GM19193 (cell line): ENCODE results near the gene DYNLT2B.

Source experiments
- POLR2A ChIP-seq: IDR thresholded peaks from 4 replicates; pipeline ENCODE4 v1.6.1; 2011; ENCODE audit not compliant: insufficient read depth, insufficient read length; ENCODE audit errors: extremely low read depth

DYNLT2B gene

DNA sequence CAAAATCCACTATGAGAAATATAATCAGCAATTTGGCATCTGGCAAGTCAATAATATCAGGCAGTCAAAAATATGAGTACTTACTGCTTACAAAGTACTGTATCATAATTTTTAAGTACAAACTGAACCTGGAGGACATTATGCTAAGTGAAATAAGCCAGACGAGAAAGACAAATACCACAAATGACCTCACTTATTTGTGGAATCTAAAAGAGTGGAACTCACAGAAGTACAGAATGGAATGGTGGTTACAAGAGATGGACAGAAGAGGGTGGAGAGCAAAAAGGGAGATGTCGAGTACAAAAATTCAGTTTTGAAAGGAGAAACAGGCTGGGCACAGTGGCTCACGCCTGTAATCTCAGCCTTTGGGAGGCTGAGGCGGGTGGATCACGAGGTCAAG, 42.9 kb downstream of the DYNLT2B start:
- no peak for TF ChIP-seq POLR2A

DNA sequence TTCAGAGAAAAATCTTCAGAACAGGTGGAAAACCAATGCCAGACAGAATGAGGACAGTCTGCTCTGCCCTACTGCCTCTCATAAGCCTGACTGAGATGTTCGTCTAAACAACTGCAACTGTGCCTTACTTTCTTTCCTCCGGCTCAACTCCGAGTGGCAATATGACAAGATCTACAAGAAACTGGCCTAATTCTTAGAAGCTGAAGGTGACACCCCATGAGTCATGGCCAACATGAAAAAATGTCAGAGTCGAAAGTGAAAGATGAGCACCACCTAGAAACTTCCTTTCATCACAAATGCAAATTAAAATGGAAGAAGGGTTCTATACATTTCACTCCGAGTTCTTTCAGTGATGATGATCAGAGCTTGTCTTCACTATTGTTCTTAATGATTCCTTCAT, 43.5 kb downstream of the DYNLT2B start:
- no peak for TF ChIP-seq POLR2A

DNA sequence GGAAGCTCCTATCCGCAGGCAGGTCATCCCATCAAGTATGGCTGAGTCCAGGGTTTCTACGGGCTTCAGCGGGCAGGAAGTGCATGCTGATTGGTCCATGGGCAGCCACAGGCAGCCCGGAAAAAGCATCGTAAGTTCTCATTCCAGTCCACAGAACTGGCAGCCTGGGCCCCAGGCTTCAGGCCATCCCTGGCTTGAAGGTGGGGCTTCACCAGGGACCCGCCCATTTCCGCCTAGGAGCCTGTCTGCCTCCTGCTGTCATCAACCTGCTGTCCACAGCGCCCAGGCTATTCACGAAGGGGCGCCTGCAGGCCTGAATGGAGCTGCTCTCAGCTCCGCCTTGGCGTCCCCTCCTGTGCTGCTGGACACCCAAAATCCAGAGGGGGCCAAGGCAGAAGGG, 44.4 kb downstream of the DYNLT2B start:
- no peak for TF ChIP-seq POLR2A

DNA sequence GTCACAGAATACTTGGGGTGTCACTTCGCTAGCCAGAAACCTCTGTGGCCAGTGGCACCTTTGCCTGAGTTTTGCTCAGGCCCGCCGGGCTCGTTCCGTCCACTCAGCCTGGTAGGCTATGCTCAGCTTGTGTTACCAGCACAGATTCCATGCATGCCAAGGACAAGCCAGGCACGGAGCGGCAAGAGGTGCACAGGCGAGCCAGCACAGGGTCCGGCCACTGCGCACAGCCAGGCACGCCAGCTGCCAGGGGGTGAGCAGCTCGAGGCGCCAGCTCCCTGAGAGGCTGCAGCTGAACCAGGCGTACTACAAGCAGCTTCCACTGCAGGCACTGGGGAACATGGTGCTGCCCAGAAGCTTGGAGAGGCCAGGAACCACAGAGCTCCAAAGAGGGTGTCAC, 45.2 kb downstream of the DYNLT2B start:
- no peak for TF ChIP-seq POLR2A

DNA sequence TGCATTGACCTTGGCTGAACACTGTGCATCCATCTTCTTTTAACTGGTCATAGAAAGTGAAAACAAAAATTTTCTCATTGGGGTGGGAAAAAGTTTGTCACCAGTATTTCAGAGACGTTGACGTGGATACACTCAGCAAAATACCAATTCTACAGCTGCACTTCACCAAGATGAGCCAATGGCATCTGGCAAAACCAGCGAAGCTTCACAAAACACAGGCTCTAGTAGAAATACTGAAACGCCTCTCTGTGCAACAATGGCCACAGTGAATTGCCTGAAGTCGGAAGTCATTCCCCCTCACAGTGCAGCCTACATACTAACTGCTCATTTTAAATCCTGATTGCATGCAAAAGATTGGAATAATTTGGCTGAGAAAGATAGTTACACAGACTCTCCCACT, 47.5 kb downstream of the DYNLT2B start:
- TF ChIP-seq POLR2A, result no peak

DNA sequence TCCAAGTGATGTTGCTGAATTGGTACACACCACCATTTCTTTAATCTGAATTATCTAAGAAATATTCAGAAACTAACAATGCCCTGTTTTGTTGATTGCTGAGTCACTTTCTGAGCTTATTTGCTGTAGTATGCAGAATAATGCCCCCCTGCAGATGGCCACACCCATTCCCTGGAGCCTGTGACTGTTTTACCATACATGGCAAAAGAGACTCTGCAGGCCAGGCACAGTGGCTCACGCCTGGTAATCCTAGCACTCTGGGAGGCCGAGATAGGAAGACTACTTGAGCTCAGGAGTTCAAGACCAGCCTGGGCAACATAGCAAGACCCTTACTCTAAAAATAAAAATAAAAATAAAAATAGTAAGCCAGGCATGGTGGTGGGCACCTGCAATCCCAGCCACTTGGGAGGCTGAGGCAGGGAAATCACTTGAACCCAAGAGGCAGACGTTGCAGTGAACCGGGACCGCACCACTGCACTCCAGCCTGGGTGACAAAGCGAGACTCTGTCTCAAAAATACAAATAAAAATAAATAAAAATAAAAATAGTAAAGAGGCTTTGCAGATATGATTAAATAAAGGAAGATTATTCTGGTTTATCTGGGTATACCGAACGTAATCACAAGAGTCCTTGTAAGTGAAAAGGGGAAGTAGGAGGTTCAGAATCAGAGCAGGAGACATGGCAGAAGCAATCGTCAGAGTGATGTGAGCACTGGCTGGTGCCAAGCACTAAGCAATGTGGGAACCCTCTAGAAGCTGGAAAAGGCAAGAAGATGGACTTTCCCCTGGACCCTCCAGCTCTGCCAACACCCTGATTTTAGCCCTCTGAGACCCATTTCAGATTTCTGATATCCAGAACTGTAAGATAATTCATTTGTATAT, 49.5 kb downstream of the DYNLT2B start:
- no peak for TF ChIP-seq POLR2A

DNA sequence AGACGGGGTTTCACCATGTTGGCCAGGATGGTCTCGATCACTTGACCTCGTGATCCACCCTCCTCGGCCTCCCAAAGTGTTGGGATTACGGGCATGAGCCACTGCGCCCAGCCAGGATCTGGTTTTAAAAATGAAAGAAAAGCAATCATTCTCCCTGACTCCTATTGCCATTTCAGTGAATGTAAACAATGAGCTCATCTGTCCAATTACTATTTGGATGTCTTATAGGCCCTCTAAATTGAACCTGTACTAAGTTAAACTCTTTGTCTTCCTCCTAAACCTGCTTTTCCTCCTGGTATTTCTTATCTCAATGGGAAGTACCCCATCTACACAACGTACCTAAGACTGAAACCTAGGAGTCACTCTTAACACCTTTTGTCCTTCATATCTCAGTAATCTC, 54.2 kb downstream of the DYNLT2B start:
- TF ChIP-seq POLR2A, result no peak

DNA sequence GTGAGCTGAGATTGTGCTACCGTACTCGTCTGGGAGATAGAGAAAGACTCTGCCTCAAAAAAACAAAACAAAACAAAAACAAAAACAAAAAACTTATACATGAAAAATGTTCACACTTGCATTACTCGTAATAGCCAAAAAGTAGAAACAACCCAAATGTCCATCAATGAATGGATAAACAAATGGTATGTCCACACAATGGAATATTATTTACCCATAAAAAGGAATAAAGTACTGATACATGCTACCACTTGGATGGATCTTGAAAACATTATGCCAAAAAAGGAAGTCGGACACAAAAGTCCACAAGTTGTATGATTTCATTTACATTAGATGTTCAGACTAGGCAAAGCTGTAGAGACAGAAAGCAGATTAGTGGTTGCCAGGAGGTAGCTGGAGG, 57.3 kb downstream of the DYNLT2B start:
- no peak for TF ChIP-seq POLR2A

DNA sequence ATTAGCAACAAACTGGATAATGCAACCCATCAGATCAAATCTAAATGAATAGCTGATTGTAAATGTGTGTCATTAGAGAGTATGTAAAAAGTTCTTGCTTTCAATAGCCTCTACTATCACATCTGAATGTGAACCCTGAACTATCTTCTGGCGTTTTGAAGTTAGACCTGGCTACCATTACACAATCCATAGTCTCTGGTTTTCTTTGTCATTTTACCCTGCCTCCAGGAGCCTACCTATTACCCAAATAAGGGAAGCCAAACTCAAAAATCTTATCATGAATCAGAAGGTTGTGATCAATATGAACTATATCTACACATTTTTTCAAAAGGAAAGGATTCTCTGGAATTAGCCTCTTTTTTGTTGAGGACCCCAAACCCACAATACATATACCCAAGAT, 62.3 kb downstream of the DYNLT2B start:
- TF ChIP-seq POLR2A, result no peak

DNA sequence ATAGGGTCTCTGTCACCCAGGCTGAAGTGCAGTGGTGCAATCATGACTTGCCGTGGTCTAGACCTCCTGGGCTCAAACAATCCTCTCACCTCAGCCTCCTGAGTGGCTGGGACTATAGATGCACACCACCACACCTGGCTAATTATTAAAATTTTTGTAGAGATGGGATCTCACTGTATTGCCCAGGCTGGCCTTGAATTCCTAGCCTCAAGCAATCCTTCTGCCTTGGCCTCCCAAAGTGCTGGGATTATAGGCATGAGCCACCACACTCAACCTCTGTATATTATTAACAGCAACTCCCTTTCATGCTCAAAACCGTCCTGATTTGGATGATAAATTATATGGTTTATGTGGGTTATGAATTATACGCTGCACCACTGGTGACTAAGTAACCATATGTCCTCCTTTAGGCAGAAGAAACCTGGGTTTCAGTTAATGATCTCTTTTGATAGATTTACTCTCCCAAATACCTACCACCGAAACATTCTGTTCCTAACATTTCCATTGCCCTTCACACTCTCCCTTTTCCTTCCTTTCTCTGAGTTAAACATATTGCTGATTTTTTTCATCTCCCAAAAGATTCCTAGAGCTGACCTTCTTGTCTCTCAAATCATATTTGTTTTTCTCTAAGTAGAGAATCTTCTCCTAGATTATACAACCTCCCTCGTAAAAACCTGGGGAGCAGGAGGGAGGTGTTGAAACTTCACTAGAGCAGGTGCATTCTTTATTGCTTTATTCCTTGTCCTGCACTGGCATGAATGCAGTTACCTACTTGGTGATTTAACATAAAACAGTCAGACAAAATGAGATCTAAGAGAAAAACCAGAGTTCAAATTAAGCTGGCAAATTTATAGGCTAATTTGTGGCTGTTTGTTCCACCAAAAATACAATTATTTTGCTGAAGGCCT, 63.4 kb downstream of the DYNLT2B start:
- no peak for TF ChIP-seq POLR2A

DNA sequence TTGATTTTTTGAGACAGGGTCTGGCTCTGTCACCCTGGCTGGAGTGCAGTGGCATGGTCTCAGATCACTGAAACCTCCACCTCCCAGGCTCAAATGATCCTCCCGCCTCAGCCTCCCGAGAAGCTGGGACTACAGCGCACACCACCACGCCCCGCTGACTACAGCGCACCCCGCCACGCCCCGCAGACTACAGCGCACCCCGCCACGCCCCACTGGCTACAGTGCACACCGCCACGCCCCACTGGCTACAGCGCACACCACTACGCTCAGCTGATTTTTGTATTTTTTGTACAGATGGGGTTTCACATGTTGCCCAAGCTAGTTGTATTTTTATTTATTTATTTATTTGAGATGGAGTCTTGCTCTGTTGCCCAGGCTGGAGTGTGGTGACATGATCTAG, 66.1 kb downstream of the DYNLT2B start:
- TF ChIP-seq POLR2A, result no peak

DNA sequence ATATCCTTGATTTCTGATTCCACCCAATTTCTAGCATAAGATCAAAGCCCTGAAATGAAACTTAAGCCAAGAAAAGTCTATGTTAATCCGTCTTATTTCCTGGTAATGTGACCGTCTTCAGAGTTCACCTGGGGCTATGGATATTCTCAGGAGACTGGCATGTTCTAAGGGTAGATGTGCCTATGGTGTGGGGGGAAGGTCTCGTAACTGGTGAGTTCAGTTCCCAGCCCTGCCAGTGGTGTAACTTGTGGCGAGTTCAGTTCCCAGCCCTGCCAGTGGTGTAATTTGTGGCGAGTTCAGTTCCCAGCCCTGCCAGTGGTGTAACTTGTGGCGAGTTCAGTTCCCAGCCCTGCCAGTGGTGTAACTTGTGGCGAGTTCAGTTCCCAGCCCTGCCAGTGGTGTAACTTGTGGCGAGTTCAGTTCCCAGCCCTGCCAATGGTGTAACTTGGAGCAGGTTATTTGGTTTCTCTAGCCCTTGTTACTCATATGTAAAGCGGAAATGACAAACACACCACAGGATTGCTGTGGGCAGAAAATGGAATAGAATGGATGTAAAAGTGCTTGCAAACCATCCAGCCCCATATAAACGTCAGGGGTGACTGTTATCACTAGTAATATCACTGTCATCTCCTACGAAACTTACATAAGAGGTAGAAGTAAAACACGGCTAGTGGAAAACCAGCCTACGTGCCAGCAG, 71.3 kb downstream of the DYNLT2B start:
- TF ChIP-seq POLR2A, result no peak

DNA sequence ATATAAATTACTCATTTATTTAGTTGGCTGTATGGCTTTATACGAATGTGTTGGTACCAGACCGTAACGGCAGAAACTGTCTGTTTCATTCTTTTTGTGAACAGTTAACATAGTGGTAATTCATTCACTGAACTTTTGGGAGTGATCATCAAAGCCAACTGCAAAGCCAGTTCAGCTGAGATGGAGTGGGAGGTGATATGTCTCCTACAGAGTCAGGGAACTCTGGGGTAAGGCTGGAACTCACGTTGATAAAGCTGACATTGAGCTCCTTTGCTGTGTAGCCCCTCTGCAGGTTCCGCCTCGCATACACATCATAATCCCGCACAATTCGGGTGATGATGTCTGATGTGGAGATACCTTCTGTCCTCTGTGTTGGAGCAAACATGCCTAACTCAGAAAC, 76.3 kb downstream of the DYNLT2B start:
- no peak for TF ChIP-seq POLR2A
